GM12874 (cell line): ENCODE results near the gene MLEC.

Experiments used
- TF ChIP-seq, protein P1 (sequence below): IDR thresholded peaks from 2 replicates; pipeline ENCODE4 v1.5.1; 2011; ENCODE audit warnings: low read depth, mild to moderate bottlenecking, control low read depth, low read length, moderate library complexity; ENCODE audit not compliant: insufficient read depth

Gene MLEC

DNA sequence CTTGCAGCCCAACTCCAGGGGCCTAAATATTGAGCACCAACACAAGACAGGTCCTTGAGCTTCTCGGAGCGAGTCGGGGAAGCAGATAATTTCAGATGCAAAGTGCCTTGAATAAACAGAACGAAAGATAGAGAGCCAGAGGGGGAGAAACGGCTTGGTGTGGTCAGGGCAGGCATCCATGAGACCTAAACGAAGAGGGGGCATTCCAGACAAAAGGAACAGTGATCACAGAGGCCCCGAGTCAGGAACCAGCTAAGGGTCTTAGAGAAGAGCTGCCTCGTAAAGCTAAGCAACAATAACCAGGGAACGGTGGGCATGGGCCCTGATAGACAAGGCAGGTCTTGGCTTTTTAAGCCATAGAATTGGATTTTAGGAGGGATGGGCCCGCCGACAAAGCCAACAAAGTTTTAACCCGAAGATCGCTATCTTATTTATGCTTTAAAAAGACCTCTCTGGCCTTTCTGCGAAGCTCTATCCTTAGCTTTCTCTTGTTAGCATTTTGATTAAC, 38.3 kb downstream of the MLEC start:
- TF ChIP-seq, protein P1, sequence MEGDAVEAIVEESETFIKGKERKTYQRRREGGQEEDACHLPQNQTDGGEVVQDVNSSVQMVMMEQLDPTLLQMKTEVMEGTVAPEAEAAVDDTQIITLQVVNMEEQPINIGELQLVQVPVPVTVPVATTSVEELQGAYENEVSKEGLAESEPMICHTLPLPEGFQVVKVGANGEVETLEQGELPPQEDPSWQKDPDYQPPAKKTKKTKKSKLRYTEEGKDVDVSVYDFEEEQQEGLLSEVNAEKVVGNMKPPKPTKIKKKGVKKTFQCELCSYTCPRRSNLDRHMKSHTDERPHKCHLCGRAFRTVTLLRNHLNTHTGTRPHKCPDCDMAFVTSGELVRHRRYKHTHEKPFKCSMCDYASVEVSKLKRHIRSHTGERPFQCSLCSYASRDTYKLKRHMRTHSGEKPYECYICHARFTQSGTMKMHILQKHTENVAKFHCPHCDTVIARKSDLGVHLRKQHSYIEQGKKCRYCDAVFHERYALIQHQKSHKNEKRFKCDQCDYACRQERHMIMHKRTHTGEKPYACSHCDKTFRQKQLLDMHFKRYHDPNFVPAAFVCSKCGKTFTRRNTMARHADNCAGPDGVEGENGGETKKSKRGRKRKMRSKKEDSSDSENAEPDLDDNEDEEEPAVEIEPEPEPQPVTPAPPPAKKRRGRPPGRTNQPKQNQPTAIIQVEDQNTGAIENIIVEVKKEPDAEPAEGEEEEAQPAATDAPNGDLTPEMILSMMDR = no peak

DNA sequence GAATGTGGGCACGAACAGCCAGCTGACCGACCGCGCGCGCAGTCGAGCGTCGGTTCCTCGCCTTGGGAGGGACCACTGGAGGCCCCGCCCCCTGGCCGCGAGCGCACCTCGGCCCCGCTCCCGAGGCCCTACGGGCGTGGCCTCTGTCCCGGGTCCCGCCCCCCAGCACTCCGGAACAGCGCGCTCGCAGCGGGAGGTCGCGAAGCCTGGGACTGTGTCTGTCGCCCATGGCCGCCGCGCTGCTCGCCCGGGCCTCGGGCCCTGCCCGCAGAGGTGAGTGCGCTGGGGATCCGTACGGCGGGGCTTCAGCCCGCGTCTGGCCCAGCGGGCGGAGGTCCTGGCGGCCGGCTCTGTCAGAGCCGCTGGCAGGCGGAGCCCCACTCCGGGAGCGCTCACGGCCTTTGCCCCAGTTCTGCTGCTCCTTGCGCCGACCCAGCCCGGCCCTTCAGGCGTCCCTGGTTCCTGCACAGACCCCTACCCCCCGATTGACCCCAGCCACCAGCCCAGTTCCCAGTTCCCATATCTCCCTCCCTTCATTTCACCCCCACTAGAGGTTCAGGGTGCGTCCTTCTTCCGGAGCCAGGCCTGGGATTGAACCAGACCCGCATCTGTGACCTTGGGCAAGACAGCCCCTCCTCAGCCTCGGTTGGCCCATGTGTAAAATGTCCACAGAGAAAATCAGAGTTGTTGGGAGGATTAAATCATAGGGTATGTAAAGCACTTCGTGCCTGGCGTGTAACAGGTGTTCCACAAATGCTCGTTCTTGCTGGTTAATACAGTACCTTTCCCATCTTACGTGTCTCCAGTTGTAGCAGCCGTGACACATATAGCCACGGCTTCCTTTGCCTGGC, 38.9 kb downstream of the MLEC start, which contains the start of gene ACADS:
Gene ACADS (plus strand): TSS at position 168 of the 851 bp plus-strand sequence. CDS start 60 bp downstream, at position 228.
- TF ChIP-seq, protein P1 = no peak

DNA sequence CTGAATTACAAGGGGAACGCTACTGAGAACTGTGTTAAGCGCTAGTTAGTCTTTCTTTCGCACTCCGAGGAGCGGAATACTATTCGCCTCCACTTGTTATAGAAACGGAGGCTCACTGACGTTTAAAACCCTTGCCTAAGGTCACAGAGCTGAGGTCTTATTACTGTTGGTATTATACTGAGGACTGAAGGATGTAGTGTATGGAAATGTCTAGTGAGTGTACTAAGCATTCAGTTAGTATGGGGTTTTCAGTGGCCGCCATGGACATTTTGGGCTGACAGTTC, 39.5 kb downstream of the MLEC start:
- TF ChIP-seq, protein P1 = no peak

DNA sequence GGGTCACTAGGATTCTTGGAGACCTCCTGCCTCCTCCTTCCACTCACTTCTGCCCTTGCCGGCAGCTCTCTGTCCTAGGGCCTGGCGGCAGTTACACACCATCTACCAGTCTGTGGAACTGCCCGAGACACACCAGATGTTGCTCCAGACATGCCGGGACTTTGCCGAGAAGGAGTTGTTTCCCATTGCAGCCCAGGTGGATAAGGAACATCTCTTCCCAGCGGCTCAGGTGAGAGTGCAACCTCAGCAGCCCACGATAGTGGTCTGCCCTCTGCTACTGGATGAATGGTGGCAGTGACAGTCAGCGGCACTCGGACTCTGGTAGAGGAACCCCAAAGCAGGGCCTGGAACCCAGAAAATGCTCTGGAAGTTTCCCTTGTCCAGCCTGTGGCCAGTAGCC, 40.0 kb downstream of the MLEC start:
- TF ChIP-seq, protein P1 = no peak

DNA sequence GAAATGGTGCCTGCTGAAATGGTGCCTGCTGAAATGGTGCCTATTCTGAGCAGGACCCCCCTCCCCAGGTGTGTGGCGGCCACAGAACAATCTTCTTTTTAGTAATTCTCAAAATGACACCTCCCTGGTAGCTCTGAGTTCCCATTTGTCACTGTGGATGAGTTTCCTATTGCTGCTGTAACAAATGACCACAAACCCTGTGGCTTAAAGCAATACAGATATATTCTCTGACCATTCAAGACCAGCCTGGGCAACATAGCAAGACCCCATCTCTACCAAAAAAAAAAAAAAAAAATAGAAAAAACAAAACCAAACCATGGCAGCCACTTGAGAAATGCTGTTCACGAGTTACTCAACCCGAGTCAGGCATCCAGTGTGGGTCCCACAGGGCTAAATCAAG, 46.6 kb downstream of the MLEC start:
- TF ChIP-seq, protein P1 = no peak

DNA sequence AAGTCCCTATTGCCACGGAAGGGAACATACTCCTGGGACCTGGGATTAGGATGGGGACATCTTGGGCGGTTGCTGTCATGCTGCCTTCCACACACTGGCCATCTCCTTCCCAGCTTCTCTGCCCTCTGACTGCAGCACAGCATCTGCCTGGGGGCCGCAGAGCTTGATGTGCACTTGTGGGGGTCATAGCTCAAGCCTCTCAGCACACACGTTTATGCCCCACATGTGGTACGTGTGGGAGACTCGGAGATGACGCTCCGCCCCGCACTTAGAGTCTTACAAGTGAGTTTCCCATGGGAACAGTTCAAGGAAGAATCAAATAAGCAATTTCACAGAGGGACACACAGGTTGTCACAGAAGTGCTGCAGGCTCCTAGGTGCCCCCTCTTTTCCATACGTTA, 47.3 kb downstream of the MLEC start:
- TF ChIP-seq, protein P1 = no peak

DNA sequence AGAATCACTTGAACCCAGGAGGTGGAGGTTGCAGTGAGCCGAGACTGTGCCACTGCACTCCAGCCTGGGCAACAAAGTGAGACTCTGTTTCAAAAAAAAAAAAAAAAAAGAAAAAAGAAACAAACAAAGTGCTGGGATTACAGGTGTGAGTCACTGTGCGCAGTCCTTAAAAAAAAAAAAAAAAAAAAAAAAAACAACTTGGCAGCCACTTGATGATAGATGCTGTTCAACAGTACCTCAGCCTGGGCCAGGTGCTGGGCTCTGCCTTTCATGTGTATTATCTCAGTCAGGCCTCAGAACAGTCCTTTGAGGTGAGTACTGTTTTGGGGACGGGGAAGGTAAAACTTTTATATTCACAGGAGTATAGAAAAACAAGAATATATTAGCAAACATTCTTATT, 48.2 kb downstream of the MLEC start:
- TF ChIP-seq, protein P1 = no peak
